ENCODE results near the gene ZNF276.
A peak's percentile ranks its signal among the peaks of the same experiment; 100 is the strongest.
"Not testable (repeated sequence)": the region's sequence is repeated elsewhere in the genome, so short reads cannot be mapped to it uniquely, and the experiment has no call there.

ZNF276 gene

GRCh38 chr16:89696670-89697128 is 24.6 kb upstream of the ZNF276 start:
- DNase-seq: peak in 1 of 5 donors; percentile 51

- no peak for DNase-seq
Measured at GRCh38 chr16:89697161-89697615, 24.1 kb upstream of the ZNF276 start.

GRCh38 chr16:89697616-89698331 is 23.6 kb upstream of the ZNF276 start:
- DNase-seq: no peak

- DNase-seq: not testable (repeated sequence)
Measured at GRCh38 chr16:89698717-89699116, 22.6 kb upstream of the ZNF276 start.

GRCh38 chr16:89699629-89700099 is 21.7 kb upstream of the ZNF276 start:
- DNase-seq: not testable (repeated sequence)

- DNase-seq: peak; percentile 95 to 98 (median 96)
Measured at GRCh38 chr16:89700100-89700648, 21.2 kb upstream of the ZNF276 start.

- peak; percentile 38 to 70 (median 50) for DNase-seq
Measured at GRCh38 chr16:89700649-89701424, 20.5 kb upstream of the ZNF276 start.

- DNase-seq: peak; percentile 96 to 98 (median 97)
Measured at GRCh38 chr16:89701425-89702406, 19.6 kb upstream of the ZNF276 start, which contains the start of gene SPATA2L. Gene SPATA2L, minus strand, starts transcription at chr16:89701705. Its CDS starts 473 bp downstream, at chr16:89701232.

GRCh38 chr16:89704281-89704680 is 17.1 kb upstream of the ZNF276 start:
- no peak for DNase-seq

- no peak for DNase-seq
Measured at GRCh38 chr16:89705006-89705405, 16.3 kb upstream of the ZNF276 start.

- DNase-seq: no peak
Measured at GRCh38 chr16:89706518-89707260, 14.6 kb upstream of the ZNF276 start.

- DNase-seq: no peak
Measured at GRCh38 chr16:89707695-89708094, 13.6 kb upstream of the ZNF276 start.

- no peak for DNase-seq
Measured at GRCh38 chr16:89708481-89708931, 12.8 kb upstream of the ZNF276 start.

- DNase-seq: no peak
Measured at GRCh38 chr16:89709166-89709565, 12.2 kb upstream of the ZNF276 start.

GRCh38 chr16:89709716-89710432 is 11.5 kb upstream of the ZNF276 start:
- no peak for DNase-seq

GRCh38 chr16:89710709-89711564 is 10.4 kb upstream of the ZNF276 start:
- no peak for DNase-seq

GRCh38 chr16:89711601-89712273 is 9.6 kb upstream of the ZNF276 start:
- DNase-seq: peak; percentile 41 to 58 (median 55)

- no peak for DNase-seq
Measured at GRCh38 chr16:89712274-89712781, 9.0 kb upstream of the ZNF276 start.

- DNase-seq: no peak
Measured at GRCh38 chr16:89716493-89716892, 4.8 kb upstream of the ZNF276 start.
